Measurements from ENCODE around the gene TOLLIP. TPM values are rescaled to one million over a fixed set of nuclear protein-coding genes. Genes with fewer than 3 reads are reported as not detected.

The TOLLIP gene
- total RNA-seq, 1 experiment from 2014 or later = 32.3 TPM

- H3K27me3 Mint-ChIP-seq (ENCODE audit: low read depth) = peaks cover 15% of the 10 kb centered on the region
- H4K5ac ChIP-seq (ENCODE audit: insufficient read length, low read depth, low read length) = no peak overlapping the region
- no peak for TF ChIP-seq CTCF (conservative IDR thresholded peaks at IDR 0.05)
- H3K23me2 ChIP-seq (ENCODE audit: insufficient read length, low read depth, low read length, poor library complexity, severe bottlenecking) = no peaks in the 10 kb centered on the region
- H3K36me3 Mint-ChIP-seq (ENCODE audit: insufficient read depth in 1 of 3, low read depth in 3 of 3) = peaks cover 4 to 16% (median 9%) of the 10 kb centered on the region in 3 experiments; a peak in 6 of 7 replicates
- no peak overlapping the region for H3K23ac ChIP-seq (ENCODE audit: insufficient read length, low read depth, low read length)
- no peak overlapping the region for H4K91ac ChIP-seq (ENCODE audit: insufficient read length, low read depth, low read length)
- H3K4me2 ChIP-seq (ENCODE audit: insufficient read depth, insufficient read length, low read length) = no peak overlapping the region
- WGBS (ENCODE audit: extremely low coverage, insufficient read length, low lambda C conversion rate) = no CpG with 5 or more reads among the region's 20 CpGs
- H3K56ac ChIP-seq (ENCODE audit: insufficient read length, low read depth, low read length) = no peak overlapping the region
- H3K27ac Mint-ChIP-seq = no peak overlapping the region
- H2BK12ac ChIP-seq (ENCODE audit: insufficient read length, low read depth, low read length) = no peak overlapping the region
- no peak overlapping the region for H2BK120ac ChIP-seq (ENCODE audit: low read depth, low read length, poor library complexity, severe bottlenecking)
- H2BK20ac ChIP-seq (ENCODE audit: low read depth, low read length, poor library complexity, severe bottlenecking) = no peak overlapping the region
- H3K9me3 Mint-ChIP-seq = peaks cover 34 to 40% of the 10 kb centered on the region in 2 experiments
- H3K4me1 Mint-ChIP-seq = no peaks in the 10 kb centered on the region
- H3K9ac ChIP-seq (ENCODE audit: extremely low read depth, insufficient read length, low read length) = no peak overlapping the region
- no peak overlapping the region for H3T11ph ChIP-seq (ENCODE audit: low read length)
- no peak for DNase-seq
- H3K27me3 ChIP-seq (ENCODE audit: insufficient read depth, low read length) = no peaks in the 10 kb centered on the region
- no peak overlapping the region for H3K4me3 Mint-ChIP-seq
- H3K79me2 ChIP-seq (ENCODE audit: insufficient read depth, low read length) = no peaks in the 10 kb centered on the region
- H3K18ac ChIP-seq (ENCODE audit: insufficient read length, low read depth, low read length) = no peak overlapping the region
- H2AK5ac ChIP-seq (ENCODE audit: insufficient read length, low read length) = no peak overlapping the region
- no peak overlapping the region for H2BK15ac ChIP-seq (ENCODE audit: low read depth, low read length)
- no peak overlapping the region for H3K14ac ChIP-seq (ENCODE audit: insufficient read depth, low read length)
- no peaks in the 10 kb centered on the region for H3K79me1 ChIP-seq (ENCODE audit: insufficient read depth, low read depth, low read length, poor library complexity, severe bottlenecking)
- H3K4me1 ChIP-seq (ENCODE audit: insufficient read depth, low read length) = no peaks in the 10 kb centered on the region
- no peak overlapping the region for H4K8ac ChIP-seq (replicated peaks; ENCODE audit: insufficient read length, low read depth, low read length)
- H3K9me3 ChIP-seq (ENCODE audit: control insufficient read depth, low read depth, low read length) = no peaks in the 10 kb centered on the region
- no peak overlapping the region for H2AFZ ChIP-seq (ENCODE audit: low read length)
- no peak overlapping the region for H2BK5ac ChIP-seq (ENCODE audit: insufficient read length, low read length)
- no peak overlapping the region for H3K27ac ChIP-seq (ENCODE audit: insufficient read length, low read depth, low read length)
- H4K20me1 ChIP-seq (ENCODE audit: control insufficient read depth, insufficient read depth, insufficient read length) = no peaks in the 10 kb centered on the region
- H3K4ac ChIP-seq (ENCODE audit: low read depth, low read length) = no peak overlapping the region
Observed at GRCh38 chr11:1241706-1242105, 67.7 kb downstream of the TOLLIP start.

All from H9 (cell line).